ENCODE measurements around the gene INTS7.
"Not testable (repeated sequence)": the region's sequence is repeated elsewhere in the genome, so short reads cannot be mapped to it uniquely, and the experiment has no call there.

Gene INTS7

DNA sequence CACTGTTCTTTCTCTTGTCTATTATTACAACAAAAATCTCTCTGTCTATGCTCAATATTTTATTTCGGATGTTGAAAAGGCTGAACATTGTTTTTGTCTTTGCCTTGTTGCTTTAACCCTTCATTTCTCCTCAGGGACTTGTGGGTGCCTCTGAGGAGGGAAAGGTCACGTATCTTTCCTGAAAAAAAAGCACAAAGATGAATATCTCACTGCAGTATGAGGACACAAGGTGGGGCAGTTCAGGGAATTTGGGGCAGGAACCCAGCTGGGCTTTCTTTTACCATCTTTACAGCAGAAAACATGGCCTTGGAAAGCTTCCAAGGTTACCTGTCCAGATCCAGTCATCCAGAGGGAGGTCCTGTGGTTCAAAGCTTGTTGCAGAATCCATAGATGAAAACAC, 105.7 kb downstream of the INTS7 start:
- no peak for DNase-seq

DNA sequence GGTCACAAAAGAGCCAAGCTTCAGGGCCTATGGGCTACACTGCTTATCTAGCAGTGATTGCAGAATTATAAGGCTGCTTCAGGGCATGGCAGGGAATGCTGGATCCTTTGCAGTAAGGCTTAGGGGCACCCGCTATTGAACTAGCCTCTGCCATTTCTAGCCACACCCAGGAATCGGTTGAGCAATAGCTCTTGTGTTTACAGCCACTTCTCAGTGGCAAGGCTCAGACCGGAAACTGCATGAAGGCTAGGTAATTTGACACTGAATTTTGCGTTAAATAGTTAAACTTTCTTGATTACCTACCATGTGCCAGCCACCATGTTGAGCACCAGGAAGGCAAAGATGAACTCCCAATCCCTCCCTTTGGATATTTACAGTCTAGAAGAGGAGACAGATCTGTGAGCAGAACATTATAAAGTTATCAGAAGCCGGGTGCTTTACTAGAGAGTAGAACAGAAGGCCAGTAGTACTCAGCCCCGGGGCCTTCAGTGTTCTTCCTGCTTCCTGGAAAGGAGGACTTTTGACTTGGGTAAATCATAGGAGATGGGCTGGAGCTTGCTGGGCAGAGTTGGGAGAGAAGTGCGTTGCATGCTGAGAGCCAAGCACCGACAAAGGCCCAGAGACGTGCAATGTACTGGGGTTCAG, 106.2 kb downstream of the INTS7 start:
- DNase-seq, result no peak

DNA sequence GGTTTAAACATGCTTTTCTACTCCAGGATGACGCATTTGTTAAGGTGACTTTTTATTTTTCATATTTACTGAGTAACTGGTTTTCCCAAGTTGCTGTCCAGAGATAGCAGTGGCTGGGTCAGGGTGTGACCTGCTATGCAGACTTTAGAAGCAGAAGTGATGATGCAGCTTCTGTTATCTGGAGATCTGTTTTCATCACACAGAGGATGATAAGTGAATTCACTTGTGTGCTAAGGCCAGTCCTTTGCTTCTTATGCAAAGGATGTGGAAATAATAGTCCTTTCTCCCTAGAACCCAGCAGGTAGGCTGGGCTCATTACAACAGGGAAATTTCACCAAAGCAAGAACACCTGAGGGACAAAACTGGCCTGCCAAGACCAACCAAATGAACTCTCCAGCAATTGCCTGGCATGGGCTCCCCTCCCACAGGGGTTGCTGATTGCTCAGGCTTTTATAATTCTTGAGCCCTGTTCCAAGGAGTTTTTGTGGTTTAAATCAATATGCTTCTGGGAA, 107.0 kb downstream of the INTS7 start:
- no peak for DNase-seq

DNA sequence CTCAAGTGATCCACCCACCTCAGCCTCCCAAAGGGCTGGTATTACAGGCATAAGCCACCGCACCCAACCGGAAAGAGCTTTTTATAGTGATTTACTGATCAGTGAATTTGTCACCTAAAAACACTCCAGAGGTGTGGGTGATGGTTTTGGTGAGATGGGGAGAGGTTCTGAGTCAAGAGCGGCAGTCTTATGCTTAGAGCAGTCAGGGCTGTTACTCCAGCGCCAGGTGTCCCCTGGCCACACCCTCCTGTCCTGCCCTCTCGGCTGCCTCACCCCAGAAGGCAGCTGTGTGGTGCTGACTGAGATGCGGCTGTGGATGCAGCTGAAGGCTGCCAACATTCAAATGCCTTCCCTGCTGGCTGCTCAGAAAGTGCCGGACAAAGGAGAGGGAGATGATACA, 110.3 kb downstream of the INTS7 start:
- no peak for DNase-seq

DNA sequence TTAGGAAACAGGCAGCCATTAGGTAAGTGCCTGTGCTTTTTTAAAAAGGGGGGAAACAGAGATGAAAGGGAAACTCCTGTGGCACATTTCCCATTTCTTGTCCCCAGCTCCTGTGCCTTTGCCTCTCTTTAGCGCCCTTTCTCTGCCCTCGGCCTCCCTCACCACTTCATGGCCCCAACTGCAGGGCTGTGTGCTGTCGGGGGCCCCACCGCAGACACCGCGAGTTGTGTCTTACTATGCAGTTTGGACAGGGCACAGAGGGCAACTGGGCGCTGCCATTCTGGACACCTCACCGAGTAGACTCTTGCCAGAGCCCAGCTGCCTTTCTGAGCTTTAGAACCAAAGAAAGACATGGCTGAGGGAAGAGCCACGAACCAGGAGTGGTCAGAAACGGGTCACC, 111.1 kb downstream of the INTS7 start:
- no peak for DNase-seq

DNA sequence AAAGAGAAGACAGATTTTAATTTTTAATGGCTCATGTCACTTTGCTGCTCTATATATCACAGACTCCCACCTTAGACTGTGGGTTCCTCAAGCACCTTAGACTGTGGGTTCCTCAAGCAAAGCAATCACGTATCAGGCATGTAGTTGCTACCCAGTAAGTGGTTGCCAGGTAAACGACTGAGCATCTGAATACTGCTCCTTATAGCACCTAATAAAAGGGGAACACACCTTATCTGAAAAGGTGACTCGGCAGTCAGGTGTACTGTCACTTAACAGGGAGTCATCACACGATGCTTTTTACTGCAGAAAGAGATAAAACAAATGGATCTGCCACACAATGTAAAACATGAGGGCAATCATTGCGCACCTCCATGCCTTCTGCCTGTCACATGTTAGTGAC, 112.3 kb downstream of the INTS7 start:
- DNase-seq, result no peak

DNA sequence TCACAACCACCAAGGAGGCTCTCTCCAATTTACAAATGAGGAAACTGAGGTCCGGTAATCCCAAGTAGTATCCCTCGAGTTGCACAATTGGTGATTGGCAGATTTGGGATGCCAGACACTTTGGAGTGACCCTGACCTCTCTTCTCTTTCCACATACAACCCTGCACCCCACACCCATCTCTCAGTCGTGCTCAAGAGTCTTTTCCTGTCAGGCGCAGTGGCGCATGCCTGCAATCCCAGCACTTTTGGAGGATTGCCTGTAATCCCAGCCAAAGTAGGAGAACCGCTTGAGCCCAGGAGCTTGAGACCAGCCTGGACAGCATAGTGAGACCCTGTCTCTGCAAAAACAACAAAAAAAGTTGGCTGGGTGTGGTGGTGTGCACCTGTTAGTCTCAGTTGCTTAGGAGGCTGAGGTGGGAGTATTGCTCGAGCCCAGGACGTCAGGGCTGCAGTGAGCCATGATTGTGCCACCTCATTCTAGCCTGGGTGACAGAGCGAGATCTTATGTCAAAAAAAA, 113.7 kb downstream of the INTS7 start:
- DNase-seq, result no peak

DNA sequence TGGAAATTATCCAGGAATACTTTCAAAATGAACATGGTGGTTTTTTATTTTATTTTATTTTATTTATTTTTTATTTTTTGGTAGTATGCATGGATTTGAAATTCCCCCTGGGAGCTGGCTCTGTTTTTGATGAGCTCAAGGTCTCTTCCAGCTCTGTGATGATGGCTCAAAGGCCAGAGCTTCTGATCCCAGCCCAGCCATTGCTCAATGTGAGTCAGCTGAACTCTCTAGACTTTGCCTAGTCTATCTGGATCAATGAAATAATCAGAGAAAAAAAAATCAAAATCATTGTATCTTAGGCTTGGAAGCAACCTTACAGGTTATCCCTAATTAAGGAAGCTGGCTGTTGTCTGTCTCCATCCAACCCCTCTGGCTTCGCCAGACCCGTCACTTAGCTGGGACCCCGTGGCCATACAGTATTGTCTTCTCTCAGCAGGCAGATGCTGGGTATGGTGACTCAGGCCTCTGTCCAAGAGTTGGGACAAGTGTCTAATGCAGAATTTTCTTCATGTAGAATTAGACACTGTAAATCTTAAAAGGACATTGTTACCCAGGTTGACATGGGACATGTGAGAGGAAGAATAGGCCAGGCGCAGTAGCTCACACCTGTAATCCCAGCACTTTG, 114.6 kb downstream of the INTS7 start:
- DNase-seq, result no peak

DNA sequence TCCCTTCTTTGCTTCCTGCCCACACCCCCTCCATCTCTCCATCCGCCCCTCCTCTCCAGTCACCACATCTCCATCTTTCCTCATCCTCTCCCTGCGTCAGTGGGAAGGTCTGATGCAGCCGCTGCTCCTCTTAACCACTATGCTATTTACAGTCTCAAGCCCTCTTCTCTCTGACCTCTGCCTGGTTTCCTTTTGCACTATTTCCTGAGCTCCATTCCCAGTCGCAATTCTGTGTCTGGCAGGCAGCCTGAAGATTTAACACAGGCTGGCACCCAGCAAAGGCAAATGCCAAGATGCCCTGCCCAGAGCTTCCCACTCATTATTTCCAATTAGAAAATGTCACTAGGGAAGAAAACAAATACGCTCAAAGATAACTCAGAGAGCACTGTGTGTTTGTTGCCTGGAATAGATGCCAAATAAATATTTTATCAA, 115.2 kb downstream of the INTS7 start:
- DNase-seq, result no peak

DNA sequence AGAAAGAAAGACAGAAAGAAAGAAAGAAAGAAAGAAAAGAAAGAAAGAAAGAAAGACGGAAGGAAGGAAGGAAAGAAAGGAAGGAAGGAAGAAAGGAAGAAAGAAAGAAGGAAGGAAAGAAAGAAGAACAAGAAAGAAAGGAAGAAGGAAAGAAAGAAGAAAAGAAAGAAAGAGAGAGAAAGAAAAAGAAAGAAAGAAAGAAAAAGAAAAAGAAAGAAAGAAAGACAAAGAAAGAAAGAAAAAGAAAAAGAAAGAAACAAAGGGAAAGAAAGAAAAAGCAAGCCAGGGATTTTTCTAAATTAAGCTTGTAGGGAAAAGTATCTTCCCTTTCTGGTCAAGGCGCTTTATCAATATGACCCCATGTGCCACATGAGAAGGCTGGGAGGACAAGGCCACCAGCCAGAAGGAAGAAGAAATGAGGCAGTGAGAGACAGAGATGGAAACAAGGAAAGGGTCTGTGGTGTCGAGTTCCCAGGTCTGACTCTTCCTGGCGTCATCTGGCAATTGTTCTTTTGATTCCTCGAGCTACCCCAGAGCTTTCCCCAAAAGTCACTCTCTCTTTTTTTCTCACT, 116.4 kb downstream of the INTS7 start:
- DNase-seq, result no peak

DNA sequence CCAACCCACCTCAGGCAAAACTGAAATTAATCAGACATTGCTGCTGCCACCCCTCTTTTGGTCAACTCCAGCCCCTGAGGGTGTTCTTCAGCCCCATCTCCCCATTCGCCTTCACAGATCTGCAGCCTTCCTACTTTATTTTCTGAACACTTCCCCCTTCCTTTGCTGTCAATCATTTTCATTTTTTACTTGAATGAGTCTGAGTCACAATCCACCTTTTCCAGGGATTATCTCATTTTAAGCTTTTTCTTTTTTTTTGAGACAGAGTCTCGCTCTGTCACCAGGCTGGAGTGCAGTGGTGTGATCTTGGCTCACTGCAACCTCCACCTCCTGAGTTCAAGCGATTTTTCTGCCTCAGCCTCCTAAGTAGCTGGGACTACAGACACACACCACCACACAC, 118.9 kb downstream of the INTS7 start:
- DNase-seq, result not testable (repeated sequence)

DNA sequence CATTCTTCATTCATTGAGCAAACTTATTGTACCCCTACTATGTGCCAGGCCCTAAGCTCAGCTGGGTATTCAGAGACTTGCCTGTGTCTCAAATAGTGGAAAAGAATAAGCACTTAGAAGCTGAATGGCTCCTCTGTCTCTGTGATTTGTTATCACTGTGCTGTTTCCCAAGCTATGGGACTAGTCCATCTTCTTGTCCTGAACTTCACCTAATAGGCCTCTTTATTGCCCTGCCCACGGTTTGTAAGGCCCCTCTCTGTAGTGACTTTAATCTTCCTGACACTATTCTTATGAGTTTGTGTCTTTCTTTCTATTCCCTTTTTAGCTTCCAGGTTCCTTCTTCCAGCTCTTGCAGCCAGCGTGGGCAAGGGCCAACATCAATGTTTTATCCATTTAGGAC, 119.4 kb downstream of the INTS7 start:
- DNase-seq, result no peak

DNA sequence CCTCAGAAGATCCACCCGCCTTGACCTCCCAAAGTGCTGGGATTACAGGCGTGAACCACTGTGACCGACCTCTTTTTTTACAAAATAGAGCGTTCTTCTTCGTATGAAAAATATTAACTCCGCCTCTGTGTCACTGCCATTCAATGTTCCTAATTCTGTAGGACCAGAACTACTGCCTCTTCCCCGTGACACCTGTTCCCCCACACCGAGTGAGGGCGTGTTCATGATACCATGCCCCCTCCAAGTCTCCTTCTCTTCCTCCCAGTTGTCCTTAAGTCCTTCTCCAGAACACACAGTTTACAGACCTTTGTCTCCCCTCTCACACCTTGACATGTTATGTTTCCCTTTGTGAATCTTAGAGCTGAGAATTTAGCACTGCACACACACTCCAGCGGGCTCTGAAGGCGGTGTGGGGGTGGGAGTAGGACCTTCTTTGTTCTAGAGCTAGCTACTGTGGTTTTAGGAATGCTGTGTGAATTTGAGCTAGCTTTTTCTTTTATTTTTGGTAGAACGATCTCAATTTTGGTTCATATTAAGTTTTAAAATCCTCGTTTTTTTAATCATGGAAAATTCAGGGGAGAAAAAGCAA, 122.4 kb downstream of the INTS7 start:
- no peak for DNase-seq

DNA sequence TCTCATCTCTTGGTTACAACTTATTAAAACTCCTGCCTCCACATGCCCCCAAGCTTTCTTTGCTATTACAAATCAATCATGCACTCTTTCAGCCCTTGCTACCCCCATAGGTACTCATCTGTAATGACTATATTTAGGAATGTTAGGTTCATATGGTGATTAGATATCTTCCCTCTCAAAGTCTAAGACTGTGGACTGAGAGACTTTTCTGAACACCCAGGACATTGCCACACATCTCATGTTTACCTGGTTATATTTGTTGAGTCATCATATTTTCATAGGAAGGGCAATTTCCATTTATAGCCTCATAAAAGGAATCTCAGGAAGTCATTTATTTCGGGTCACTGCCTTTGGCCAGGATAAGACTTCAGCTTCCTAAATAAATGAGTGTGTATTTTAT, 123.3 kb downstream of the INTS7 start:
- DNase-seq, result no peak

DNA sequence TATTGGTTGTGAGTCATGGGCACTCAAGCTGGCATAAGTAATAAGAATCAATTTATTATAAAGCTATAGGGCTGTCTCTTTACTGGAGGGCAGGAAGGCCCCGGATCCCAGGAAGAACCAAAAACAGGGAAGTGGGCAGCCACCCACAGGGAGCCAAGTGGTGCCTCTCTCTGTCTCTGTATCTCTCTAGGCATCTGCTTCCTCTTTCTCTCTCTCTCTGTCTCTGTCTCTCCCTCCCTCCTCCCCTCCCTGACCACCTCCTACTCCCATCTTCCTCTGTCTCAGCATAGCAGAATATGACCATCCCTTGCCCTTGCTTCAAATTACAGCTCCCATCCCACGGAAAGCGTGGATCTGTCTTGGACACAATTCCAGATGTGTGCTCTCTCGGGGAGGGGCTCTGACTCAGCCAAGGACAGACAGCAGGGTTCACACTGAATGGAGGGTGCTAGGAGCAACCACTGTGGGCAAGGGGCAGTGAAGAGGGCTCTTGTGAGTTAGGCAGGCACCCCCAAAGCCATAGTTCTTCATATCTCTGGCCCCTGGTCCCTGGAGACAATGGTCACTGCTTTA, 124.4 kb downstream of the INTS7 start:
- DNase-seq, result no peak

DNA sequence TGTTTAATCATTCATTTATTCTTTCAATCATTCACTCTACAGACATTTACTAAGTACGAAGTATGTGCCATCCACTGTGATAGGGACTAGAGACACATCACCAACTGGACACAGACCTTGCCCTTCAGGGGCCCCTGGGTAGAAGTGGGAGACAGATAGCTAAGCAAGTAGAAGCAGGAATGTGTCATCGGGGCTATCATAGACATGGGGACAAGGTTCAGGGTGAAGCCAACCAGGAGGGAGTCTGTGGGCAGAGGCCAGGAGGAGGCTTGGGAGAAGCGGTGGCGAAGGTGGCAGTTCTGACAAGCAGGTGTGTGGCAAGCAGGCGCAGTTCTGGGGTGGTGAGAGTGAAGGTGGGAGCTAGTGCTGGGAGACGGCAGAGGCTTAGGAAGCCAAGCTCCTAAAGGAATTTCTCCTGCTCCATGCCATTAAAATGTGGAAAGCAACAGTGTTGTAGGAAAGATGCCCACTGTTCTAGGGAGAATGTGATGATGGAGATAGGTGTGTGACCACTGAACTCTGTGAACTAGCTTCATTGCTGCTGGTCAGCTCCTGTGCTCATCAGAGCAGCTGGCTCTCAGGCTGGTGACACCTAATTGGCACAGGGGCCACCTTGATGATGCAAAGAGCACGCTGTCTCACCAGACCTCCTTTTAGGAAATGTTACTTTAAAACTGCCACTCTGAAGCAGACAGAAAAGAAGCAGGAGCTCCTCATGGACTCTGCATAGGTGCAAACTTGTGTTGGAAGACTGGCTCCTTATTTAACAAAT, 125.1 kb downstream of the INTS7 start:
- DNase-seq, result no peak

DNA sequence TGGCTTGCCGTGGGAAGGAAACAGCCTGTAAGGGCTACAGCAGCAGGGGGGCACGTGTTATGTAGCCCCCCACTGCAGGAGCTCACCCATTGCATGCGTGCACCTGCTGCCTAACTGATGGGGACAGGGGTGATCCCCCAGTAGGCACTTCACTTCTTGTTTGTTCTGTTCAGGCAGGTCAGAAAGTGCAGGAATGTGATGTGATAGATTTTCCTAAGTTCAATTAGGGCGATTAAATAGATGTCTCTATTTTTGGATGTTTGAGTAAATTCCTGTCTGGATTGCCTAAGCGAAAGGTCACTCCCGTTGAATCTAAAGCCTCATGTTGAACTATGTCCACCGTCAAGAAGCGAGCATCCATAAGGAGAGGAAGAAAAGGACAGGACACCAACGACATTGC, 126.0 kb downstream of the INTS7 start:
- DNase-seq, result no peak

DNA sequence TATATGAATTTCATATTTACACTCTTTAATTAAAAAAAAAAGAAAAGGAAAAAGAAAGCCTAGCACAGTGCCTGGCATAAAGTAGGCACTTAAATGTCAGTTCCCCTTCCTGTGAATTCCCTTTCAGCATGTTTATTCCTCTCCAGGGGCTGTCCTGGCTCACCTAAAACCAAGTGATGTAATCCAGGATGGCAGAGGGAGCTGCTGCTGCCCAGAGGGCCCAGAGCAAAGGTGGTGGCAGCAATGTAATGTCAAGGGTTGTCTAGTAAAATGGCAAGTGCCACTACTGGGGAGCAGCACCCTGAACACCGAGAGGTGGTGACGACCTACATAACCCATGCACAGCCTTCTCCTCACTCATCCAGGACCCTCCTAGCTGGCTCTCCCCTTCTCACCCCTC, 126.4 kb downstream of the INTS7 start:
- DNase-seq, result no peak

DNA sequence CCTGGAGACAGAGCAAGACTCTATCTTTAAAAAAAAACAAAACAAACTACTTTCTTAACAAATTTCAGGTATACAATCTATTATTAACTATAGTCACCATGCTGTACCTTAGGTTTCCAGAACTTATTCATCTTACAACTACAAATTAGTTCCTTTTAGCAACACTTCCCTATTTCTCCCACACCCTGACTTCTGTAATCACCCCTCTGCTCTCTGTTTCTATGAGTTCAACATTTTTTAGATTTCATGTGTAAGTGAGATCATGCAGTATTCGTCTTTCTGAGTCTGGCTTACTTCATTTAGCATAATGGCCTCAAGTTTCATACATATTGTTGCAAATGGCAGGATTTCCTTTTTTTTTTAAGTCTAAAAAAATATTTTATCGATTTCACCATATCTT, 126.9 kb downstream of the INTS7 start:
- DNase-seq, result no peak

DNA sequence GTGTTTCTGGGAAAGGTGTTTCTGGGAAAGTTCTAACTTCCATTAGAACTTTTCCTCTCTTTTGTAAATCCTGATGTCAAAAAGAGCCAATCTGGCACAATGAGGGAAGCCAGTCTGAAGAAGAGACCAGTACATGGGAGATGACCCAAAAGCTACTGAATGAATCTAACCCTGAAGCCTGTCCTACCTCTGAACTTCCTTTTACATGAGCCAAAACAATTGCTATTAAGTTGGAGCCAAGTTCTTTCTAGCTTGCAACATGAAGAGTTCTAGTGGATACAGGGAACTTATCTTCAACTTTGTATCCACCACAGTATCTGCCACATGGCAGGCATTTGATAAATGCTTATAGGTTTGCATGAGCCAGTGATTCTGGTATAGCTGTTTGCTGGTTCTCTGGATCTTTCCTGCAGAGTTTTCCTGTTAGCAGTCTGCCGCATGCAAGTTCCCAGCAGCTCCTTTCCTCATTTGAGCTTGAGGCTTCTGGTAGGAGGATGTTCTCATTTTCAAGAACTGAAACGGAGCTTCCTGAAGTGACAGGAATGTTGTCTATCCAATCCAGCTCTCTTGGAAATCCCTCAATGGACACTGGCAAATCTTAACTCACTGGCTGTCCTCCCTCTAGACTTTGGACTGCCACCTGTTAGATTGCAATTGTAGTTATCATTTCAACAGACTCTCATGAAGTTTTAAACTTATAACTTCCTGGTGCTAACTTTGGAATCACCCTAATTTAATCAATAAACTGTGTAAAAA, 131.7 kb downstream of the INTS7 start:
- no peak for DNase-seq

DNA sequence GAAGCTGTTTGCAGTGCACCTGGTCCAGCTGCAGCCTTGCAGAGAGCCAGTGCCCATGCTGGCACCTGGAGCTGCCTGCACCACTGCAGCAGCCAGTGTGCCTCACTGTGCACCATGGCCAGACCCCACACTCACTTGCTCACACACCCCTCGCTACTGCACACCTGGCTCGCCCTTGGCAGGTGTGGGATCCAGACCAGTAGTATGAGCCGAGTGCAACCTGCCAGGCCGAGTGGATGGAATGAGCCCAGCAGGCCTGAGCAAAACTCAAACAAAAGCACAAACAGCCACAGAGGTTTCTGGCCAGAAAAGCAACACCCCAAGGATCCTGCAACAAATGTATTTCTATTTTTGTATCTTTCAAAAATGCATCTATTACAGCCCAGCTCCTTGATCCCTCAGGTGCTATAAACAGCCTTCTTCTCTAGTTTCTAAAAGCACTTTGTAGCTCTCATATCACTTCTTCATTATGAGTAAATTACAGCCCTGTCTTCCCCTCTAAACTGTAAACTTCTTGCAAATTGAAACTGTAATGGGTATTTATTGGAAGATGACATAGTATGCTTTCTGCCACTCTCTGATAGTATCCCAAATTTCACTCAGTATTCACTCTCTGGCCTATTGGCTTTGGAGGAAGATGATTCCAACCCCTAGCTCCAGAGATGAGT, 132.6 kb downstream of the INTS7 start:
- DNase-seq, result no peak

Measured in SW 1271 (cell line).